Stimulated activated CD8-positive, alpha-beta memory T cell treated with anti-CD3 and anti-CD28 coated beads, Interleukin-15, amount 100 ng/mL, for 4 hours (primary cell): Measurements from ENCODE around the gene ISCU.
"Not testable (repeated sequence)": the region's sequence is repeated elsewhere in the genome, so short reads cannot be mapped to it uniquely, and the experiment has no call there.

ENCODE experiments used
- DNase-seq, 2 donors: peaks; one replicate each; pipeline ENCODE4 v3.0.0-alpha.2; 2020; ENCODE audit warnings: low read depth in 2 of 2

The ISCU gene

DNA sequence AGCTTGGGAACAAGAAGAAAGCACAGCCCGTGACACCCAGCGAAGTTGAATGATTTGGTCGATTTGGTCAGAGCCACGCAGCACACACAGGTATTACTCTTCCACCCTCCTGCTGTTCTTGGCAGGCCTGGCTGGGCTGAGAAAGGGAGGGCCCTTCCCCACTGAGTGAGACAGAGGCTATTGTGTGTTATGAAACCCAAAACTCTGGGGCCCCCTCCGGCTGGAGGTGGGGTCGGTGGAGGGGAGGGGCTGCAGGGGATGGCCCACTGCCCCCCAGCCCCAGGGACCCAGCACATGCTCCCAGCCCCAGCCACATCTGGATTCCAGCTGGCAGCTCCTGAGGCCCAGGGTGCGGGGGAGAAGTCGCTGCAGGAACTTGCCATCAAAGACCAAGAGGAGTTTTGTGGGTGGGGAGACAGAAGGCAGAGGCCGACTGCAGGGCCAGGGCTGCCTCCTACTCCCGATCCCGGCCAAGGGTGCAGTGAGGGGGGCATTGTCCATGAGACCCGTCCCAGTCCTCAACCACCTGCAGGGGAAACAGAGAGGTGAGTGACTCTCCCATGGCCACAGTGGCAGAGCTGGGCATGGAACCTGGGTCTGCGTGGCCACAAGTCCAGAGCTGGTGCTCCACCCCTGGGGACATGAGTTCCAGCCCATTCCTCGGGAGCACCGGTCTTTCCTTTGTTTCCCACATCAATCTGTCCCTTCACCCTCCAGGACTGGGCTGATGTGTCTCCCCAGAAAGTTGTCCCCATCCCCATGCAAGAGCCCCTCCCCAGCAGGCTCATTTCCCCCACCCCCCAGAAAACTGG, 26.8 kb downstream of the ISCU start:
- no peak for DNase-seq

DNA sequence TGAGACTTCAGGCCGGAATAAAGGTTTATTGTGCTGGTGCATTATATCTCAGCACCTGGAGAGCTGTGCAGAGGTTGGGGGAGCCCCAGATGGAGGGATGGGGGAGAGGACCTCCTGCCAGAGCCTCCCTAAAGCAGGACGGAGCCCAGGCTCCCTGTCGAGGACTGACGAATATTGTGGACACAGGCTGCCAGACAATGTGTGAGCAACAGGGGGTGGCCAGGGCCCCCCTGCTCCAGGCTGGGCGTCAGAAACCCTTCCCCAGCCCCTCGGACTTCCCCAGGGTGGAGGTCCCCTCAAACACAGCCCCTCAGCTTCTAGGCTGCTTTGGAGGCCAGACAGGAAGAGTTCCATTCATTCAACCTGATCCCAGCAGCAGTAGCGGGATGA, 27.4 kb downstream of the ISCU start:
- DNase-seq: no peak

DNA sequence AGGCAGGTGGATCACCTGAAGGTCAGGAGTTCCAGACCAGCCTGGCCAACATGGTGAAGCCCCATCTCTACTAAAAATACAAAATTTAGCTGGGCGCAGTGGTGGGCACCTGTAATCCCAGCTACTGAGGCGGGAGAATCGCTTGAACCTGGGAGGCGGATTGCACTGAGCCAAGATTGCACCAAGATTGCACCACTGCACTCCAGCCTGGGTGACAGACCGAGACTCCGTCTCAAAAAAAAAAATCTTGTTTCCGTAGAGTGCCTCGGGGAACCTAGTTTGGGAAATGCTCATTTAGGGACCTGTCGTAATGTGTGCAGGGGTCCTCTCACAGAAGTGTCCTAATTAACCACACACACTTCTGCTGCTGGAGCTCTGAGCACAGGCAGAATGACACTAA, 28.1 kb downstream of the ISCU start:
- DNase-seq: not testable (repeated sequence)

DNA sequence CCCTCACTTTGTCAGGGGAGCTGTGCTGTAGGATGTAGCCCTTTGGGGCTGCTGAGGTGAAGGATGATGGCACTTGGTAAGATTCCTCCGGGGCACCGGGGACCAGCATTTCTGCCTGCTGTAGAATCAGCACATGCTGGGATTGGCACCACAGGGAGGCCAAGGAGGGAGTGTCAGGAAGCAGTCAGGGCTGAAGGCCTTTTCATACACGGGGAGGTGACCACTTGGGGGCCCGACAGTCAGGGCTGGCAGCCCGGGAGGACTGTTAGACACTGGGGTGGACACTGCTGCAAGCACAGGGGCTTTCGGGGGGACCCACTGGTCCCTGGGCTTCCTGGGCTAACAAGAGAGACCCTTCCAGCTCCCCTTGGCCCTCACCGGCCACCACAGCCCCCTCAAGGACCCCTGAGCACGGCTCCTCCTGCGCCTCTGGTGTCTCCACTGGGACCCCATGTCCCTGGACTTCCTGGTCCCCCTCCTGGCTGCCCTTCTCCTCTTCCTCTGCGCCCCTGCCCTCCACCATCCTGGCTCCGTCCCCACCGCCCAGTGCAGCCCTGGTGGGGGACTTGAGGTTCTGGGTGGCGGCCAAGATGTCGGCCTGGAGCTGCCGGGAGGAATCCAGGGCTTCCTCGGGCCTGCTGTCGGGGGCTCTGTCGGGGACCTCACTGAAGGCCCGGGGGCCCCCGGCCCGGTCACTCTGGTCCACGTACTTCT, 29.0 kb downstream of the ISCU start:
- DNase-seq: no peak

DNA sequence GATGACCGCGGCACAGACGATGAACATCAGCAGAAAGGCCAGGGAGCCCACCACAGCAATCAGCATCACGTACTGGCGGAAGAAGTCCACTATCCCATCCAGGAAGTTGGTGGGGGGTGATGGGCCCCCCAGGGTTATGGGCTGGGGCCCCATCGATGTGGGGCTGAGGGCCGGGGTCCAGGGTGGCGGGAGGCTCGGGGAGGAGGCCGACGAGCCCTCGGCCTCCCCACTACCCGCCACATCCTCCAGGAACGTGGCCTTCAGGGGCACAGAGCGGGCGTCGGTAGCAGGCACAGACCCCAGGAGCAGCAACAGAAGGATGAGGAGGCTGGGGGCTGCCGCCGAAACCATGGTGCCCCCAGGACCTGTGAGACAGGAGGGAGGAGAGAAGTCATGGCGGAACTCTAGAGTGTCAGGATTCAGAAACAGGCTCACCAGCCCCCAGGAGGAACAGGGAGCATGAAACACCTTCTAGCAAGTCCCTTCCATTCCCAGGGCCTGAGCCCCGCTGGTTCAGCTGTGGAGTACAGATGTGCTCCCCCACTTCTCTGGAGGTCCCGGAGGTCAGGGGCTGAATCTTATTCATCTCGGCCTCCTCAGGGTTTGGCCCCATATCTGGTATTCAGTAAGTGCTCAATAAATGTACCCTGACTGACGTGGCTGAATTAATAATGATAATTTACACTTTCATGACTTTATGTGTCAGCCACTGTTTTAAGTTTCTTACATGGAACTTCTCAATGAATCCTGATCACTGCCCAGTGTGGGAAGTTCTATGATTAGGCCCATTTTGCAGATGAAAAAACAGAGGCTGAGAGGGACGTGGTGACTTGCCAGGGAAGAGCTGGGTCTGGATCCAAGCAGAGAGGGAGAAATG, 29.9 kb downstream of the ISCU start:
- DNase-seq: no peak

DNA sequence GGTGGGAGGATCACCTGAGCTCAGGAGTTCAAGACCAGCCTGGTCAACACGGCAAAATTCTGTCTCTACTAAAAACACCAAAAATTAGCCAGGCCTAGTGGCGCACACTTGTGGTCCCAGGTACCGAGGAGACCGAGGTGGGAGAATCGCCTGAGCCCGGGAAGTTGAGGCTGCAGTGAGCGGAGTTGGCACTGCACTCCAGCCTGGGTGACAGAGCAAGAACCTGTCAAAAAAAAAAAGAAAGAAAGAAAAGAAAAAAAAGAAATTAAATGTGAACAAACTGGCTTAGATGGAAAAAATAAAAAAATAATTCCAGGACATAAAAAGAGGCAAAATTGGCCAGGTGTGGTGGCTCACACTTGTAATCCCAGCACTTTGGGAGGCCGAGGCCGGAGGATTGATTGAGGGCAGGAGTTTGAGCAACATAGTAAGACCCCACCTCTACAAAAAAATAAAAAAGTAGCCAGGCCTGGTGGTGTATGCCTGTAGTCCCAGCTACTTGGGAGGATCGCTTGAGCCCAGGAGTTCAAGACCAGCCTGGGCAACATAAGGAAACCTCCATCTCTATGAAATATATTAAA, 32.0 kb downstream of the ISCU start:
- no peak for DNase-seq

DNA sequence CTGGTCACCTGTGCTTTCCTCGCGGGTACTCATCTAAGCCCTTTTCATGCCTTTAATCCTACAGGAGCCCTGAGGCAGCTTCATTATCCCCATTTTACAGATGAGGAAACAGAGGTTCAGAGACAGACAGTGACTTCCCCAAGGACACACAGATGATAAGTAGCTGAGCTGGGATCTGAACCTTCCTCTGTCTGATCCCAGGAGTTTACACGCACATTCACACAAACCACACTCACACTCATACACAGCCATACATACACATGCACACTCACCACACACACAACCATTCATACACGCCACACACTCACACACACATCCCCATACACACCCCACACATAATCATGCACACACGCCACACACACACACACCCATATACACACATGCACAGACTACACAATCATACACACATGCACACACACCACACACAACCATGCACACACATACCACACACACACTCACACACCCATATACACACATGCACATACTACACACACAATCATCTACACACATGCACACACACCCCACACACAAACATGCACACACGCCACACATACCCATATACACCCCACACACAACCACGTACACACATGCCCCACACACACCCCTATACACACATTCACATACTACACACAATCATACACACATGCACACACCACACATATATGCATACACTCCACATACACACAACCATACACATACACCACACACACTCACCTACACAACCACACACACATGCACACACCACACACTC, 32.7 kb downstream of the ISCU start:
- DNase-seq: no peak

DNA sequence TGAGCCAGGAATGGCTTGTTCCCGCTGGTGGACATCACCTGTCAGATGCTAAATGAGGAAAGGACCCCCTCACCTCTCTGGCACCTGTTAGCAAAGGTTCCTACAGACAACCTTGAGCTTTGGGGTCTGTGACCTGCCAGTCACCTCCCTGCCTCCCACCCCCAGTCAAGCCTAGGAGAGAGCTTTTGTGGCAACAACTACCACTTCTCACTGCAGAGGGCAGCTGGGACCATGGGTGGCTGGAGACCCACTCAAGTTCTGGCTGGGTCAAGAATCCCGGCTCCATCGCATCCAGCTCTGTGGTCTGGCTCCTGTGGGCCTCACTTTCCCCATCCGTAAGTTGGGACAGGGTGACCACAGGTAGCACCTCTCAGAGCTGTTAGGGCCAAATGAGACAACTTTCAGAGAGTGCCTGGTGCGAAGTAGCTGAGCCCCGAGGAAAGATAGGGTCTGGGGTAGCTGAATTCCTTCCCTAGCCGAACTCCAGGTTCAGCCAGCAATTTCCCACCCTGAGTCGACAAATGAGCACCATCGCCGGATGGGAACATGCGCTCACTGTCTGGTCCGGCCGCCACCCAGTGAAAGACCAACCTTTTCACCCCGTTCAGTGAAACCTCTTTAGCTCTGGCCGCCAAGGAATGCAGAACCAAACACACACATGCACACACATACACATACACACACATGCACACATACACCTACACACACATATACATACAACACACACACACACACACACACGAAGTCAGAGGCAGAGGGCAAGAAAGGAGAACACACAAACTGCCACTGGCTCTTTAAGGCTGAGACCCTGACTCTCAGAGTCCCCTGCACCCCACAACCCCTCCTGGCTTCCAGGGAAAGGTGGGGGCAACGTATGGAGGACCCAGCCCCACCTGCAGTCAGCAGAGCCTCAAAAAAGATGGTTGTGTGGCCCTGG, 33.6 kb downstream of the ISCU start:
- no peak for DNase-seq

DNA sequence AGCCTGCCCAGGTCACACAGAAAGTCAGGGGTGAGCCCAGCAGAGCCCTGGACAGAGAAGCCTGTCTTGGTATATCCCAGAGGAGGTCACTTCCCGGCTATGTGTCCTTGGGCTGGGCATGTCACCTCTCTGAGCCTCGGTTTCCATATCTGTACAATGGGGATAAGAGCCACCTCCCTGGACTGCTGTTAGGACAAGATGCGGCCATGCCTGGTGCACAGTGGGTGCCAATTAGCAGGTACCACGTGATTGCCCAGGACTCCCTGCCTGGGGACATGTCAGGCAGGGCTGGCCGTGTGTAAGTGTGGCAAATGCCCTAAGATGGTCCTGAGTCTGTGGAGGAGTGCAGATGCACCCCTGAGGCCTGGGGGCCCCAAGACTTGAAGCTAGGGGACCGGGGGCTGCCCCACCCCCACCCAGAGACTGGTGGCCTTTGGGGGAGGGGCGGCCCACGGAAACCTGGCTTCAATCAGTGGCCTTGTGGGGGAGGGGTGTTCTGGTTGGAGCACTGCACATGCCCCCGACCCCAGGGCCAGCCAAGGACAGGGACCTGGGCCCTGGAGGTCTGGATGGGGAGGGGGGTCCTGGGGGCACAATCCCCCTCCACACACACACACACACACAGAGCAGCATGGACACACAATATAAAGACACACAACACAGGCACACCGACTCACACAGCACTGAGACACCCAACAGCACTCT, 34.6 kb downstream of the ISCU start:
- DNase-seq: no peak

DNA sequence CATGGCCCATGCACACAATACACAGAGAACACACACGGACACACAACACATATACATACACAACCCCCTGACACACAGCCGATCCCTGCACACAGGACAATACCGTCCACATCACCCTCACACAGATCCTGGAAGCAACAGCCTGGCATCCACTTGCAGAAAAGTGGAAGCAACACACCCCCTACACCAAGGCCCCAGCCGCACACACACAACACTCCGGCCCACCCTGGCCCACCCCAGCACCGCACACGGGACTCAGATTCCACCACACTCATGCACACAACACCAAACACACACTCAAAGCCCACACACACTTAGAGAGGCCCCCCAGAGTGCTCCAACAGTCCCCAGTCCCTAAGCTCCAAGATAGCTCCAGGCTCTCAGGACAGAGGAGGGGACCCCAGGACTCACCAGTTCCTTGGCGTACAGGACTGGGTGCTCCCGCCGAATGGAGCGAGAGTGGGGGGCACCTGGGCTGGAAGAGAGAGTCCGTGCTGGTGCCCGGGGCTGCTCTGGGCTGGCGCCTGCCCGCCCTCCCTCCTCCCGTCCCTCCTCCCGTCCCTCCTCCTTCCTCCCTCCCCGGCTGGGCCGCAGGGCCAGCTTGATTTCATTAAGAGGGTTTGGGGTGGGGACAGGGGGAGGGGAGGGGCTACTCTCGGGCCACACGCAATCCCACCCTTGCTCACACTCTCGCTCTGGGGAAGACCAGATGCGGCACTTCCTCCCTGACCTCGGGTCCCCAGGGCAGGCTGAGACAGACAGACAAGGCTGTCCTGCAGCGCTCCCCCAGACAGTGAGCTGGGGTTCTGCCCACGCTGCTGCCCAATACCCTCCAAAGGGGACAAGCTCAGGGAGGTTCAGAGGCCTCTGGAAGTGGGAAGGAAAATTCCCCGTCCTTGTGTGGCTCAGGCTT, 35.4 kb downstream of the ISCU start, which contains the start of gene TMEM119:
TSS of gene TMEM119 (minus strand) at position 526 of the 913 bp plus-strand sequence. CDS start 5,701 bp downstream, outside the sequence.
- DNase-seq: no peak

DNA sequence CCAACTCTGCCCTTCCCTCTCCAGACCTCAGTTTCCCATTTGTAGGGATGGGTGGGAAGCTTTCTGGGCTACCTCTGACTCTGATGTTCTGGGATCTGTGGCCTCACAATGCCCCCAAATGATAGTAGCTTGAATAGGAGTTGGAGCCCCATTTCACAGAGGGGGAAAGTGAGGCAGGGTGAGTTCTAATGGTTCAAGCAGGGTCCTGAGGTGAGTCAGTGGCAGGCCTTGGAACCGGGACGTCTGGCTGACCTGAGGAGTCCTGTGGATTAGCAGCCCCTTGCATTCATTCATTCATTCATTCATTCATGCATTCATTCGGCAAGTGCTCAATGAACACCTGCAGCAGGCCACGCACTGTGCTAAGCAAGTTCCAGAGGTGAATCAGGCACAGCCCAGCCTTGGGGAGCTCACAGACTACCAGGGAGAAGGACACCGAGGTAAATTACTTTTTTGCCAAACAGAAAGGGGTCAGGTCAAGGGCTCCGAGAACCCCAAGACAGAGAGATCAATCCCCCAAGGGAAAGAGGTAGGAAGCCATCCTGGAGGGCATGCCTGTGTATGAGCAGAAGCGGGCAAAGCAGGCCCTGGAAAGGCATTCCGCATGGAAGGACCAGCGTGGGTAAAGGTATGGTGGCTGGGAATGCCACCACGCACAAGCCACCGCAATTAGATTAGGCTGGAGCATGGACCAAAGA, 36.3 kb downstream of the ISCU start:
- DNase-seq: no peak

DNA sequence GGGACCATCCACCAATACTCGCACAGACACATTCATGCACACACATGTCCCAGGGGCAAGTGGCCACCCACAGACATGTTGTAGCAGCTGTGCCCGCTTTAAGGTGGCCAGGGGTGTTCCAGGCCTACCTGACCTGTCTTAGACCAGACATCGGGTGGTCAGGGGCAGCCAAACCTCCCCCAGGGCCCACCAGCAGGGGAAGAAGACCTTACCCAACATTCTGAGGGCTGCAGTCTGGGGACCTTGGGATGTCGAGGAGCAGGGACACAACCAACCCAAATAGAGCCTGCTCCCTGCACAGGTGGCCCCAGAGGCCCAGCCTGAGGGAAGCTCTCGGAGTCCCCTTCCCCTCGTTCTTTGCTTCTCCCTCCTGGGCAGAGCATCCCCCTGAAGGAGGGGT, 37.1 kb downstream of the ISCU start:
- no peak for DNase-seq

DNA sequence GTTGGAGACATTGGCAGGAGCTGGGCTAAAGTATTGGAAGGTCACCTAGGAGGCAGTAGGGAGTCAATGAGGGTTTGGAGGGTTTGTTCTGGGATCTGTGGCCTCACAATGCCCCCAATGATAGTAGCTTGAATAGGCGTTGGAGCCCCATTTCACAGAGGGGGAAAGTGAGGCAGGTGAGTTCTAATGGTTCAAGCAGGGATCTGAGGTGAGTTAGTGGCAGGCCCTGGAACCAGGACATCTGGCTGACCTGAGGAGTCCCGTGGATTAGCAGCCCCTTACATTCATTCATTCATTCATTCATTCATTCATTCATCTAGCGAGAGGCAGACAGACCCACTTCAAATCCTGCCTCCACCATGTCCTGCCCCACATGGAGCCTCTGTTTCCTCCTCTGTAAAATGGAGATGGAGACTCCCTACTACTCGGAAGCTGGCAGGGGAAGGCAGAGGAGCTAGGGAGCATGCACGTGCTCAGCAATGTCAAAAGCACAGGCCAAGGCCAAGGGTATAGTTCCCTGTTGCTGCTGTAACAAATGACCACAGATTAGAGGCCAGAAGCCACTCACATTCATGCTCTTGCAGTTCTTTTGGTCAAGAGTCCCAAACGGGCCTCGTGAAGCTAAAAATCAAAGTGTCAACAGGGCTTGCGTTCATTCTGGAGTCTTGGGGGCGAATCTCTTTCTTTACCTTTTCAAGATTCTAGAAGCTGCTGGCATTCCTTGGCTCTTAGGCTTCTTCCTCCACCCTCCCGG, 37.7 kb downstream of the ISCU start:
- DNase-seq: no peak

DNA sequence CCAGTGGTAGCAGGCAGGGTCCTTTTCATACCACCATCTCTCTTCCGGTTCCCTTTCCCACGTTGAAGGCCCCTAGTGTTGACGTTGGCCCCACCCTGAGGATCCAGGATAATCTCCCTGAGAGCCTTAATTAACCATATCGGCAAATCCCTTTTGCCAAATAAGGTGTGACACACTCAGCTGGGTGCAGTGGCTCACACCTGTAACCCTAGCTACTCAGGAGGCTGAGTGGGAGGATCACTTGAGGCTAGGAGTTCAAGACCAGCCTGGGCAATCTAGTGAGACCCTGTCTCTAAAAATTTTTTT, 38.3 kb downstream of the ISCU start:
- no peak for DNase-seq

DNA sequence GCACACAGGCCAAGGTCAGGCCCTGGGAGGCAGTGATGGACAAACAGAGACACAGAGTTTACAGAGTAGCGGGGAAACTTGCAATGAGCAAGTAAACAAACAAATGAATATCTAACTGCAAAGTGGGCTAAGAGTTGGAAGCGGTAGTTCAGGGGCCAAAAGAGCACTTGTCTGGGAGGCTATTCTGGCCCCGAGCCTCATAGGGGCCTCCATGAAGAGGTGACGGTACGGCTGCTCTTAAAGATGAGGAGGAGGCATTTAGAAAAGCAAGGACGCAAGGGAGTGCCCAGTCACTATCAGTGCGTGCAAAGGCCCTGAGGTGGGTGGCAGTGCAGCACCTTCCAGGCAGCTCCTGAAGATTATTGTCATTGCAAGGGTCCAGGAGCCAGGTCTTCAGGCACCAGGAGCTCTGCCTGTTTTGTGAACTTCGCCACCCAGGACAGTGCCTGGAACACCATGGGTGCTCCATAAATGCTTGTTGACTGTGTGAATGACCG, 39.9 kb downstream of the ISCU start:
- DNase-seq: no peak

DNA sequence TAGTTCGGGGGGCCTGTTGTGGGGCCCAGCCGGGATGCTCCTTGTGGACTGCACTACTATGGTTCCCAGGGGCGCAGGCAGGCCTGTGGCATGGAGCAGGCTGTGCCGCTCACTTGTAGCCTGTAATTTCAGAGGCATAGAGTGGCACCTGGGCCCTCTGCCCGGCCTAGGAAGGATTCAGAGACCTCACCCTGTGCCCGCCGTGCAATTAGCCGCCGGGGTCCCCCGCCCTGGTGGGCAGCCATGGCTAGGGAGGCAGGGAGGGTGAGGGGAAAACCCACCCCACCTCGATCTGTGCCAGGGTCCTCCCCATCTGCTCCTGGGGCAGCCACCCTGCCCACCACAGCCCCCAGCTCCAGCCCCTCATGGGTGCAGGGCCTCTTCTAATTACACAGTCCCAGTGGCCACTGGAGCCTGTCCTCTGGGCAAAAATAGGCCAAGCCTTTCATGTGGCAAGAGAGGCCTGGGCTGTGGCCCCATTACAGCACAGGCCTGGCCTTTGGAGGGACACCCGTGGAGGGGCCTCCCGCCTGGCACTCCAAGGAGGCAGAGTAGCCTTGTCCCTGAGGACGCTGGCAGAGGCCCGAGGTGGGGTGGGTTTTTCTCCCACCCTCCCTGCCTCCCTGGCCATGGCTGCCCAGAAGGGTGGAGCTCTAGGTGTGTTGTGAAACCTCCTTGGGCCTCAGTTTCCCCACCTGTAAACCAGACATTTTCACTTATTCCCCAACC, 40.7 kb downstream of the ISCU start:
- no peak for DNase-seq
